Activated naive CD8-positive, alpha-beta T cell treated with anti-CD3 and anti-CD28 coated beads, Interleukin-2, amount 50 U/mL, for 24 hours (primary cell): ENCODE data around the gene LIN28B.
"Not testable (repeated sequence)": the region's sequence is repeated elsewhere in the genome, so short reads cannot be mapped to it uniquely, and the experiment has no call there.

ENCODE experiments used
- ATAC-seq: fragments of 150-1000 bp; cut with Tn5 transposase; one replicate; pipeline ENCODE4 v1.10.0; 2021
- DNase-seq: peaks from one replicate; pipeline ENCODE4 v3.0.0; 2021
- H3K27ac Mint-ChIP-seq: one replicate; pipeline ENCODE4 v1.8.0; 2021; ENCODE audit warnings: mild to moderate bottlenecking, mixed read lengths
- H3K27me3 Mint-ChIP-seq: one replicate; pipeline ENCODE4 v1.8.0; 2021; ENCODE audit warnings: mixed read lengths
- H3K36me3 Mint-ChIP-seq: one replicate; pipeline ENCODE4 v1.8.0; 2021; ENCODE audit warnings: low read depth, mixed read lengths
- H3K4me1 Mint-ChIP-seq: one replicate; pipeline ENCODE4 v1.8.0; 2021; ENCODE audit warnings: mixed read lengths
- H3K4me3 Mint-ChIP-seq: one replicate; pipeline ENCODE4 v1.8.0; 2021; ENCODE audit warnings: mild to moderate bottlenecking, moderate library complexity, mixed read lengths
- H3K9me3 Mint-ChIP-seq: one replicate; pipeline ENCODE4 v1.8.0; 2021; ENCODE audit warnings: mixed read lengths

LIN28B gene

DNA sequence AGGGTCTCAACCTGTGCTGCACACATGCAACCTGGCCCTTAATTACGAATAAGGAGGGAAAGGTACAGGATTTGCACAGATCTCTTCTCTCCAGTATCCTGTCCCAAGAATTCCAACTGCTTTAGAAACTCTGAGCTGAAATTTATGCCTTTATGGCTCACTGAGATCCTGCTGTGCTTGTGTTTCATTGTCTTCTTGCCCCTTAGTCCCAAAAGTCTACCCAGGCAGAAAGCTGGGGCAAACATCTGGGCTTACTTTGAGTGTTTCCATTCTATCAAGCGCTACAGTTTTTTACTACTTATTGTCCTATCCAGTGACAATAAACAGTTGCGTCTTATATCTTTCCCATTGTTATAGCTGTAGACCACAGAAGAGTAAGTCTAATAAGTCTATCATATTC is 99.7 kb downstream of the LIN28B start:
- ATAC-seq = no peak
- DNase-seq = no peak
- H3K36me3 Mint-ChIP-seq = no peaks in the 10 kb centered on the region
- H3K4me3 Mint-ChIP-seq = no peak overlapping the region
- H3K9me3 Mint-ChIP-seq = peaks cover 7% of the 10 kb centered on the region
- H3K27ac Mint-ChIP-seq = no peak overlapping the region
- peaks cover 28% of the 10 kb centered on the region for H3K27me3 Mint-ChIP-seq
- H3K4me1 Mint-ChIP-seq = no peaks in the 10 kb centered on the region

DNA sequence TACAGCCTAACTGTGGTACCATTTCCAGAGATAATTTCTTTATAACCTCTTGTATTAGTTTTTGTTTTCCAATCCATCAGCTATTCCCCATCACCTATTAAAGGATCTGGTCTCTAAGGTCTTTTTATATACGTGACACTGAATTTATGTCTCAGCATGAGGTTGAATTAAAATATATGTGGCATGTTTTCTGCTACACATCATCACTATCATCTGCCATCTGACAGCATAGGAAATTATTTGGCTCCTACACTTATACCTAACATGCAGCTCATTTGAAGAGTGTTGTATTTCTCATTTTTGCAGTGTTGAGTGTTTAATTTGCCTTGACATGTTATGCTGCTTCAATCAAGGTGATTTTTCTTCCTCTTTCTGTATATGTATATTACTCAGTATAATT is 100.3 kb downstream of the LIN28B start:
- peaks cover 7% of the 10 kb centered on the region for H3K9me3 Mint-ChIP-seq
- DNase-seq (no peak), ATAC-seq (no peak)
- H3K27ac Mint-ChIP-seq = no peak overlapping the region
- H3K4me3 Mint-ChIP-seq = no peak overlapping the region
- H3K36me3 Mint-ChIP-seq = no peaks in the 10 kb centered on the region
- no peaks in the 10 kb centered on the region for H3K4me1 Mint-ChIP-seq
- H3K27me3 Mint-ChIP-seq = peaks cover 31% of the 10 kb centered on the region

DNA sequence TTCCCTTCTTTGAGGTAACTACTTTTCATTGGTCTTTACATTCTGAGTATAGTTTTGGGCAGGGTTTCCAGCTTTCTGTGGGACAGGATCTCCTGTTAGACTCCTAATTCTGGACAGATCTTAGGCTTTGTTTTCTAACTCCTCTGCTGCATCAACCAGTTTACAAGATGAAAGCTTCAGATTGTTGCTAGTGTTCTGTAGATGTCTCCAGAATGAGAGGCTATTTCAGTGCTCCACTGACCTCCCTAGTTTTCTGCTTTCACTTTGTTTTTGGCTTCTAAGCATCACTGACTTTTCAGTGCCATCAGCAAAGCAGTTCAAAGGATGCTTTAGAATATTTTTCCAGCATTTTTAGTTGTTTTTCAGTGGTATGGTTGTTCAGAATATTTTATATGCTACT is 101.4 kb downstream of the LIN28B start:
- Mint-ChIP-seq H3K27ac (no peak overlapping the region), H3K9me3 (peaks cover 7% of the 10 kb centered on the region), H3K36me3 (no peaks in the 10 kb centered on the region), H3K27me3 (peaks cover 31% of the 10 kb centered on the region), H3K4me1 (no peaks in the 10 kb centered on the region), H3K4me3 (no peak overlapping the region)
- DNase-seq = no peak
- no peak for ATAC-seq

DNA sequence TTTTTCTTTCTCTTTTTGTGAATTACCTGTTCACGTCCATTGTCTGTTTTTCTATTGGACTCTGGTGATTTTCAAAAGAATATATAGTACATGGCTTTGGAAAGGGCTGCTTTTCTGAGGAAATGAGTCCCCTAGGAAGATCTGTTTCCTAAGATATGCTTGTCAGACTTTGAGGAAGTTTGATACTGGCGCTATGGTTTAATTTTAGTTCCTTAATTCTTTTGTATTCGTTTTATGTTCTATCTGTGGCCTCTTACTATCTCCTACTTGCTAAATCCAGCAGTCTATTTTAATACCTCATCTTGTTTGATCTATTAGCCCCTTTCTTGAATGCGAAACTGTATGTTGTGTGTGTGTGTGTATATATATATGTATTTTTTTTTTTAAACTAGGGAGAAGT is 101.9 kb downstream of the LIN28B start:
- Mint-ChIP-seq H3K9me3 (peaks cover 7% of the 10 kb centered on the region), H3K27me3 (peaks cover 31% of the 10 kb centered on the region), H3K27ac (no peak overlapping the region), H3K4me3 (no peak overlapping the region), H3K4me1 (no peaks in the 10 kb centered on the region), H3K36me3 (no peaks in the 10 kb centered on the region)
- ATAC-seq (no peak), DNase-seq (no peak)

DNA sequence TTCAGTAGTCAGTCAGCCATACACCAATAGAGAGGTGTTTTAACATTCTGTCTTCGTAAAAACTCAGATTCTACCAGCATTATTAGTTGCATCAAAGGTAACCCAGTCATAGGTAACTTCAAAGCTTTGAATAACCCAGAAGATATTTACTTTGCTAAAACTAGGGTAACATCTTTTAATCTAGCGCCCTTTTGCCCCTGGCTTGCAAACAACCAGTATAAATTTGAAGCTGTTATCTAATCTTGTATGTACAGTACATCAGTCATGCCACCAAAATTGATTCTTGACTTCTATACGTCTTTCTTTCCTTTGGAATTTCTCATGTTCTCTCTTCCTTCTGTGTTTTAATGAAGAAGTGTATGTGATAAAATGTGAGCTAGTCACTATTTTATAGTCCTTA is 109.3 kb downstream of the LIN28B start:
- H3K36me3 Mint-ChIP-seq = no peaks in the 10 kb centered on the region
- no peaks in the 10 kb centered on the region for H3K4me1 Mint-ChIP-seq
- H3K27ac Mint-ChIP-seq = no peak overlapping the region
- no peak overlapping the region for H3K4me3 Mint-ChIP-seq
- peaks cover 38% of the 10 kb centered on the region for H3K27me3 Mint-ChIP-seq
- DNase-seq (no peak), ATAC-seq (no peak)
- H3K9me3 Mint-ChIP-seq = no peaks in the 10 kb centered on the region

DNA sequence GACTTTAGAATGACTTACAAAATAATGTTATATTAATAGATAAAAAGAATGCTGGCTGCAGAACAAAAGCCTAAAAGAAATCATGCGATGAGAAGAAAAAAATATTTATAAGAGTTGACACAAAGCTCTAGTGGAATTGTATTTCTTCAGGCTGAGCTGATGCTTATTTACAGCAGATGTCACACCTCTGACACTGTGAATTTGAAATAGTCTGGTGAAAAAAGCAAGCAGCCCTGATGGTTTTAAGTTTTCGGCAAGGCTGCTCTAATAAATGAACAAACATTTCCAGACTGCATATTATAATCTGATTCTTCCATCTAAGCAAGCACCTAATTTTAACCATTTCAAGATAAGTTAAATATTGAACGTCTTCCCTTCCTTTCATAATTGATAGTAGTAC is 109.9 kb downstream of the LIN28B start:
- no peaks in the 10 kb centered on the region for H3K9me3 Mint-ChIP-seq
- ATAC-seq (no peak), DNase-seq (no peak)
- no peak overlapping the region for H3K4me3 Mint-ChIP-seq
- H3K4me1 Mint-ChIP-seq = no peaks in the 10 kb centered on the region
- H3K36me3 Mint-ChIP-seq = no peaks in the 10 kb centered on the region
- no peak overlapping the region for H3K27ac Mint-ChIP-seq
- H3K27me3 Mint-ChIP-seq = peaks cover 37% of the 10 kb centered on the region

DNA sequence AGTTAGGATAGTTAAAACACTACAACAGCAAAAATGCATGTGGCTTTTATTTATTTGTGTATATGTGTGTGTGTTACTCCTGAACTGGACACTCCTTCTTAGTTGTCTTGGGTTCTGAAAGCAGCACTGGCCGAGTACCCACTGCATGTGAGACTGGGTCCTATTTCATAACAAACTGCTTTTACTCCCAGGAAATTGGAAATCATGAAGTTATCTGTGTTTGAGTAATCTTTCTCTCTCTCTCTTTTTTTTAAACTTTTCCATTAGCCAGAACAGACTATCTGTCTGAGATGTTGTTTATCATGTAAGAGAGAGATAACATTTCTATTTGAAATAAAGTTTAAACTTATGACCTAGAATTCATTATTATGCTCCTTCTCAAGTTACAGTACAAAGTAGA is 110.4 kb downstream of the LIN28B start:
- no peak overlapping the region for H3K4me3 Mint-ChIP-seq
- H3K36me3 Mint-ChIP-seq = no peaks in the 10 kb centered on the region
- H3K27me3 Mint-ChIP-seq = peaks cover 35% of the 10 kb centered on the region
- DNase-seq = no peak
- H3K27ac Mint-ChIP-seq = no peak overlapping the region
- ATAC-seq = no peak
- H3K4me1 Mint-ChIP-seq = no peaks in the 10 kb centered on the region
- no peaks in the 10 kb centered on the region for H3K9me3 Mint-ChIP-seq

DNA sequence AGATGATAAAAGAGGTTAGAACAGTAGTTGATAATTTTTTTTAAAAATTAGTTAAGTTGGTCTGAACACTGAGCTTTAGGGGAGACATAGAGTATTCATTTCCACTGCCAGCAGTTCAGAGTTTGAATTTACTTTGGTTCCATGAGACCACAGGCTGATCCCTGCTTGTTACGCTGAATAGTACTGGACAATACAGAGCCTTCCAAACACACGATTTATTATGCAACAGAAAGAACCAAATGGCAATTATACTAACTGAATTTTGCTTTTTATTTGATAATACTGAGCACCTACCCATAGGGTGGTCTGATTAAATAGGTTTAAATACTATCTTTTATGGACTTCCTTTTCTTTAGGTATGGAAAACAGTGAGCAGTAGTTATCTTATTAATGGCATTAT is 111.5 kb downstream of the LIN28B start:
- H3K4me3 Mint-ChIP-seq = no peak overlapping the region
- no peaks in the 10 kb centered on the region for H3K4me1 Mint-ChIP-seq
- no peaks in the 10 kb centered on the region for H3K9me3 Mint-ChIP-seq
- peaks cover 38% of the 10 kb centered on the region for H3K27me3 Mint-ChIP-seq
- no peak overlapping the region for H3K27ac Mint-ChIP-seq
- ATAC-seq (no peak), DNase-seq (no peak)
- no peaks in the 10 kb centered on the region for H3K36me3 Mint-ChIP-seq

DNA sequence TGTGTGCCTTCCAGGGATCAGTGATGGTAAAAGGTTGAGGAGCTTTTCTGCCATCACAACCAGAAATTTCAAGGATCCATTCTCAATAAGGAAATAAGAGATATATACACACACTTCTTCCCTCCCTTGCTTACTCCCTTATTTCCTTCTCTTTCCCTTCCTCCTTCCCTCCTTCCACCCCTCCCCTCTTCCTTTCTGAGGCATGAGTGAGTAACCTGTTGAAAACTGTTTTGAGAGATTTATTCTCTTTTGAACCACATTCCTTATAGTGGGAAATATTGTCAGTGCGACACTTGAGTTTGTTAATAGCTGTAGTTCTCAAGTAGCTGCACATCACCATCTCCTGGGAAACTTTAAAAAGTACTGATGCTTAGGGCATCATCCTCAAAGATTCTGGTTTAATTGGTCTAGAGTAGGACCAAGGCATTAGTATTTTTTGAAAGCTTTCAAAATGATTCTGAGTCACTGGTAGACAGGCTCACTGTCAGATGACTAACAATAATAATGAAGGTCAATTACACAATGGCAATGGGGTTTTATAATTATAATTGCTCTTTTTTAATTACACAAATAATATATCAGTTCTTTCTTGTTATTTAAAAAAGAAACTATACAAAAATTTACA is 113.0 kb downstream of the LIN28B start:
- Mint-ChIP-seq H3K27me3 (peaks cover 34% of the 10 kb centered on the region), H3K4me3 (no peak overlapping the region), H3K4me1 (no peaks in the 10 kb centered on the region), H3K36me3 (no peaks in the 10 kb centered on the region), H3K9me3 (no peaks in the 10 kb centered on the region), H3K27ac (no peak overlapping the region)
- ATAC-seq (no peak), DNase-seq (no peak)

DNA sequence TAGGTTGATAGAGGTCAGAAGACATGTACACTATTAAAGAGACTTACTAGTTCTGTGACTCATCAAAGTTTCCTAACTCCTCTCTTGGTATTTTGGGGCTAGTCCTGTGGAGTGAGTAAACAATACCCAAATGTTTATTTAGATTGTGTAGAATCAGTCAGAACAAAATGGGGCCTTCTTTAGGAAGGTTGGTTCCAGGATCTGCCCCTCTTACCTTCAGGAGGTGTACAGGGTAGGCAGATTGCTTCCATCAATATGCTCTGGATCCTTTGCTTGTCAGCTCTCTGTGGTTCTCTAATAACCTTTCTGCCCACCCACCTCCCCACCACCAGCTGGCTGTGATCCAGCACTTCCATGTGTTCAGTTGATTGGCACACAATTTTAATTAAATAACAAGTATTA is 115.9 kb downstream of the LIN28B start:
- Mint-ChIP-seq H3K9me3 (no peaks in the 10 kb centered on the region), H3K27ac (no peak overlapping the region), H3K4me1 (no peaks in the 10 kb centered on the region), H3K36me3 (no peaks in the 10 kb centered on the region), H3K27me3 (peaks cover 17% of the 10 kb centered on the region), H3K4me3 (no peak overlapping the region)
- no peak for ATAC-seq
- no peak for DNase-seq

DNA sequence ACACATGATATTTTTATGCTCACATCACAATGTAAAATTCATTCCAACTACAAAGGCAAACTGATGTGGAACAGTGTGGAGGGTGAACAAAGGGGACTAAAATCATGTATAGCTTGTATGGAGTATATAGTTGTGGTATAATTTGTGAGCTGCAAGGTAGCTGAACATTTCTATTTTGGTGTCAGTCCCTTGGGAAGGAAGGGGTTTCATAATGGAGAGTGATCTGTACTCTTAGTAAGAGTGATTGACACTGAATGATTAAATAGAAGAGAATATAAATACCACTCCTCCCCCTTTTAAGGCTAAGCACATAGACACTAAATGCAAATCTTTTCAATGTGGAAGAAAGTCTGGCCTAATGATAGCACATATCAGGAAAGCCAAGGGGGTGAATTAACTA is 118.3 kb downstream of the LIN28B start:
- Mint-ChIP-seq H3K36me3 (no peaks in the 10 kb centered on the region), H3K27me3 (peaks cover 16% of the 10 kb centered on the region), H3K9me3 (no peaks in the 10 kb centered on the region), H3K4me1 (no peaks in the 10 kb centered on the region), H3K27ac (no peak overlapping the region), H3K4me3 (no peak overlapping the region)
- no peak for ATAC-seq
- DNase-seq = no peak

DNA sequence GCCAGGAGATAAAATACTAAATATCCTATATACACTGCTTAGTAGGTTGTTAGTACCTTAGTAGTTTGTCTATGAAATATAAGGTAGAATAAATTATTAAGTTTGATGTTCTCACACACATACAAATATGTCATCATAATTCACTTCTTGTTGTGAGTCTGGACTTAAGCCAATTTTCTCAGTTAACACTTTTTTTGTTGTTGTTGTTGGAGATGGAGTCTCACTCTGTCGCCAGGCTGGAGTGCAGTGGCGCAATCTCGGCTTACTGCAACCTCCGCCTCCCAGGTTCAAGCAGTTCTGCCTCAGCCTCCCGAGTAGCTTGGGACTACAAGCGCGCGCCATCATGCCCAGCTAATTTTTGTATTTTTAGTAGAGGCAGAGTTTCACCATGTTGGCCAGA is 119.5 kb downstream of the LIN28B start:
- H3K9me3 Mint-ChIP-seq, H3K36me3 Mint-ChIP-seq, H3K4me1 Mint-ChIP-seq, H3K4me3 Mint-ChIP-seq, H3K27ac Mint-ChIP-seq, ATAC-seq, DNase-seq: not testable (repeated sequence)
- peaks cover 10% of the 10 kb centered on the region for H3K27me3 Mint-ChIP-seq

DNA sequence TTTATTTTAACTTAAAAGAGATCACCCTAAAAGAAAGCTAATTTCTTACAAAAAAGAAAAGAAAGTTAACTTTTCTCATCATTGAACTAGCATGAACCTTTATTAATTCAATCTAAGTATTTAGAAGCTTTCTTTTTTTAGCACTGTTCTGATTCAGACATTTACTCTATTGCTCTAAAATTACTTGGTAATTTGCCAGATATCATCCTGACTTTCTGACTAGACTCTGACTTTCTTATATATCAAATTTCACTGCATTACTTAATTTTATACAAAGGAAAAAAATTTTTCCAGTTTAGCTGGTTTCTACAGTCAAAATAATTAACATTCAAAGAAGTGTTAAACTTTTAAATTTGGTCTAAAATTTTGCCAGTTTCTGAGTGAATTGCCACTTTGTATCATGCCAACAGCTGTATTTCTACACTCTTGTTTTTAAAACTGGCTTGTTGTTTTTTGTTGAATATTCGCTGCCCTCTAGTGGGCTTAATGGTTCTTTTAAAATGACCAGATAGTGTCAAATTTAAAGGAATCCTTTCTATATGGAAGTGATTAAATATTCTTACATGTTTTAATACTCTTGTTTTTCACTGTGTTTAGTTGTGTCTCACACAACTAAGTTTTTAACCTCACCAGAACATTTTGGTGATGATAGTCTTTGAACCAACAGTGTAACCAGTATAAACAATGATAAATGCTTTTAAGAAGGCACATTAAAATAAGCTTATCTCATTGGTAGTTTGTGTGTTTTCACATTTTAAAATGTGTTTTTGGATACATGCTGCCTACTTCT is 120.9 kb downstream of the LIN28B start:
- Mint-ChIP-seq H3K4me1 (no peaks in the 10 kb centered on the region), H3K36me3 (no peaks in the 10 kb centered on the region), H3K27me3 (peaks cover 10% of the 10 kb centered on the region), H3K9me3 (no peaks in the 10 kb centered on the region), H3K4me3 (no peak overlapping the region), H3K27ac (no peak overlapping the region)
- DNase-seq (no peak), ATAC-seq (no peak)

DNA sequence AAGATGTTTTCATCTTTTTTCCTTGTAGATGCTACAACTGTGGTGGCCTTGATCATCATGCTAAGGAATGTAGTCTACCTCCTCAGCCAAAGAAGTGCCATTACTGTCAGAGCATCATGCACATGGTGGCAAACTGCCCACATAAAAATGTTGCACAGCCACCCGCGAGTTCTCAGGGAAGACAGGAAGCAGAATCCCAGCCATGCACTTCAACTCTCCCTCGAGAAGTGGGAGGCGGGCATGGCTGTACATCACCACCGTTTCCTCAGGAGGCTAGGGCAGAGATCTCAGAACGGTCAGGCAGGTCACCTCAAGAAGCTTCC is 121.4 kb downstream of the LIN28B start:
- Mint-ChIP-seq H3K4me1 (no peaks in the 10 kb centered on the region), H3K36me3 (no peaks in the 10 kb centered on the region), H3K27ac (no peak overlapping the region), H3K9me3 (no peaks in the 10 kb centered on the region), H3K27me3 (peaks cover 8% of the 10 kb centered on the region), H3K4me3 (no peak overlapping the region)
- DNase-seq (no peak), ATAC-seq (no peak)

DNA sequence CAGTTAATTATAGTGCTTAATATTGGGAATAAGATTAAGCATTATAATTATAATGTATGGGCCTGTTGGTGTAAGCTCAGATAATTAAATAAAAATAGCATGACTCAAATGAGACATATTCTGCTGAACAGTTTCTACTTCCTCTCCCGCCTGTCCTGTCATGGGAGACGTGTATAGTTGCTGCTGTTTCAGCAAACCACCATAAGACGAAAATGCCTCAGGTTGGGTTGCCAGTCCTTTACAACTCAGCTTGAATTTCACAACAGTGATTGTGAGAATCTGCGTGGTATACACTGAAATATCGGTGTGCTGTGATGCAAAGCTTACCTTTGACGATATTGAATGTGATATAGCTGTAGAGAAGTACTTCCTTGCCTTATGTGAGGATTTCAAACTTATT is 123.4 kb downstream of the LIN28B start:
- H3K4me3 Mint-ChIP-seq = no peak overlapping the region

DNA sequence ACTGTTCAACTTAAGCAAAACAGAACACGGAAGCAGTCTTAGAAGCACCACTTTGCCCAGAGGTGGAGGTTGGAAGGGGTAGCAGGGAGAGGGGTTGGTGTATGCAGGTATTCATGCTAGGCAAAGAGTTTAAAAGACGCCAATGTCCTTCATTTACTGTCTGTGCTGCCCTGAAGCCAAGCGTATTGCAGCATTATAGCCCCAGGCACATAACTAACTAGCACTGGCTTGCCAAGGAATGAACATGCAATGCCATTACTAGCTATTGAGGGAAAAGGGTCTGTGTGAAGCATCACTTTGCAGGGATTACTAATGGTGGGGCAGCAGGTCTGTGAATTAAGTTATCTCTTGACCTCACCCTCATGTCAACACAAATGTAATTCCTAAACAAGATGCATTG is 124.8 kb downstream of the LIN28B start:
- DNase-seq, H3K9me3 Mint-ChIP-seq, H3K4me1 Mint-ChIP-seq, H3K36me3 Mint-ChIP-seq, H3K27me3 Mint-ChIP-seq, ATAC-seq, H3K4me3 Mint-ChIP-seq, H3K27ac Mint-ChIP-seq: not testable (repeated sequence)

More for the DNA sequence above, 123.4 kb downstream of the LIN28B start:
- ATAC-seq (no peak), DNase-seq (no peak)
- H3K4me1 Mint-ChIP-seq = no peaks in the 10 kb centered on the region
- no peaks in the 10 kb centered on the region for H3K9me3 Mint-ChIP-seq
- no peaks in the 10 kb centered on the region for H3K36me3 Mint-ChIP-seq
- no peak overlapping the region for H3K27ac Mint-ChIP-seq
- peaks cover 6% of the 10 kb centered on the region for H3K27me3 Mint-ChIP-seq
